Thymus (tissue), 14 donors: ENCODE results near the gene PIGU. TPM values are rescaled to one million over a fixed set of nuclear protein-coding genes. Genes with fewer than 3 reads are reported as not detected.
A peak's percentile ranks its signal among the peaks of the same experiment; 100 is the strongest.
"Not testable (repeated sequence)": the region's sequence is repeated elsewhere in the genome, so short reads cannot be mapped to it uniquely, and the experiment has no call there.

Source experiments
- DNase-seq, 9 donors: peaks; one replicate each; pipeline ENCODE4 v3.0.0-alpha.2; 2013; ENCODE audit warnings: low spot score in 9 of 9, low read depth in 6 of 9, missing footprints in 1 of 9
- H3K27ac ChIP-seq, 2 donors: one replicate each; pipeline ENCODE4 v1.5.1; 2013; ENCODE audit warnings: control low read depth in 1 of 2, low read depth in 1 of 2, low read length in 1 of 2, mild to moderate bottlenecking in 1 of 2, moderate library complexity in 1 of 2
- H3K27me3 ChIP-seq, 2 donors: one replicate each; pipeline ENCODE4 v1.5.1; 2013; ENCODE audit warnings: low read length in 1 of 2; ENCODE audit not compliant: control insufficient read depth in 2 of 2, insufficient read depth in 1 of 2
- H3K36me3 ChIP-seq, 2 donors: one replicate each; pipeline ENCODE4 v1.5.1; 2013; ENCODE audit warnings: low read length in 1 of 2, mild to moderate bottlenecking in 1 of 2, moderate library complexity in 1 of 2; ENCODE audit not compliant: control insufficient read depth in 2 of 2, insufficient read depth in 2 of 2
- H3K4me1 ChIP-seq, 2 donors: one replicate each; pipeline ENCODE4 v1.5.1; 2013; ENCODE audit warnings: low read length in 2 of 2; ENCODE audit not compliant: control insufficient read depth in 2 of 2, insufficient read depth in 2 of 2
- H3K4me3 ChIP-seq, 2 donors: one replicate each; pipeline ENCODE4 v1.5.1; 2013; ENCODE audit warnings: low read length in 2 of 2, control low read depth in 1 of 2, mild to moderate bottlenecking in 1 of 2
- H3K9me3 ChIP-seq, 2 donors: one replicate each; pipeline ENCODE4 v1.5.1; 2013; ENCODE audit warnings: low read length in 1 of 2, mild to moderate bottlenecking in 1 of 2; ENCODE audit not compliant: control insufficient read depth in 2 of 2, insufficient read depth in 1 of 2
- WGBS: extraction: QIAGEN DNeasy Blood & Tissue Kit; methylation state at CpG from one replicate; pipeline ENCODE4 v1.1.7; 2013; 5-methylcytosine and 5-hydroxymethylcytosine counted together
- long read RNA-seq, 10 donors: transcript quantifications; one replicate each; lab custom pipeline, GENCODE V29; 2026
- polyA plus RNA-seq: library from polyadenylated mRNA; stranded (reverse); fragments of 200-250 nt; gene quantifications from one replicate; pipeline ENCODE4 v1.2.3, GENCODE V29; 2013
- total RNA-seq: library from RNA; stranded (reverse); fragments of 120-200 nt; gene quantifications from one replicate; pipeline ENCODE4 v1.2.4, GENCODE V29; 2013
- donor health status: healthy.

Gene PIGU
- total RNA-seq (10.0 TPM), polyA plus RNA-seq (15.5 TPM)
- long read RNA-seq, donor 1, partial matches to known transcripts, result 0 of 1 reads
- long read RNA-seq, donor 1, other reads (novel, unspliced or antisense), result 0 of 1 reads
- long read RNA-seq, donor 2, transcript PIGU-201 (12 exons, 1,632 nt), result major isoform, 6 of 7 reads
- long read RNA-seq, donor 2, partial matches to known transcripts, result 0 of 7 reads
- long read RNA-seq, donor 2, other reads (novel, unspliced or antisense), result 0 of 7 reads
- long read RNA-seq, donor 3, transcript PIGU-201 (12 exons, 1,632 nt), result major isoform, 11 of 11 reads
- long read RNA-seq, donor 3, partial matches to known transcripts, result 0 of 11 reads
- long read RNA-seq, donor 3, other reads (novel, unspliced or antisense), result 0 of 11 reads
- long read RNA-seq, donor 4, partial matches to known transcripts, result 0 of 2 reads
- long read RNA-seq, donor 4, other reads (novel, unspliced or antisense), result 0 of 2 reads
- long read RNA-seq, donor 5, transcript PIGU-201 (12 exons, 1,632 nt), result major isoform, 9 of 20 reads
- long read RNA-seq, donor 5, partial matches to known transcripts, result 11 of 20 reads
- long read RNA-seq, donor 5, other reads (novel, unspliced or antisense), result 0 of 20 reads
- long read RNA-seq, donor 6, partial matches to known transcripts, result 0 of 4 reads
- long read RNA-seq, donor 6, other reads (novel, unspliced or antisense), result 0 of 4 reads
- long read RNA-seq, donor 7, transcript PIGU-201 (12 exons, 1,632 nt), result major isoform, 8 of 8 reads
- long read RNA-seq, donor 7, partial matches to known transcripts, result 0 of 8 reads
- long read RNA-seq, donor 7, other reads (novel, unspliced or antisense), result 0 of 8 reads
- long read RNA-seq, donor 8, partial matches to known transcripts, result 0 of 2 reads
- long read RNA-seq, donor 8, other reads (novel, unspliced or antisense), result 0 of 2 reads
- long read RNA-seq, donor 9, partial matches to known transcripts, result 0 of 4 reads
- long read RNA-seq, donor 9, other reads (novel, unspliced or antisense), result 0 of 4 reads
- long read RNA-seq, donor 10, partial matches to known transcripts, result 0 of 4 reads
- long read RNA-seq, donor 10, other reads (novel, unspliced or antisense), result 0 of 4 reads

GRCh38 chr20:34676642-34677373 is at the start of gene PIGU:
Gene PIGU, minus strand, starts transcription at chr20:34677092. Its CDS starts 7 bp downstream, at chr20:34677085.
- Histone ChIP-seq H3K27ac (peak within 1 kb of the TSS; percentile 80 to 92), H3K27me3 (no peaks in the 10 kb centered on the region), H3K4me3 (peak within 1 kb of the TSS; percentile 71 to 78), H3K4me1 (peaks cover 8 to 11% of the 10 kb centered on the region in 2 donors), H3K9me3 (no peaks in the 10 kb centered on the region), H3K36me3 (no peaks in the 10 kb centered on the region)
- DNase-seq, result peak; percentile 87 to 98 (median 95)
- under 1% methylated on average over 64 of the region's 64 CpGs for WGBS

GRCh38 chr20:34724172-34724571 is 47.3 kb upstream of the PIGU start:
- no peak for DNase-seq
- Histone ChIP-seq H3K36me3 (peaks cover 25 to 39% of the 10 kb centered on the region in 2 donors), H3K9me3 (no peaks in the 10 kb centered on the region), H3K4me3 (no peak overlapping the region), H3K27me3 (no peaks in the 10 kb centered on the region), H3K27ac (no peak overlapping the region), H3K4me1 (no peaks in the 10 kb centered on the region)
- WGBS, result 98% methylated on average over 3 of the region's 3 CpGs

- H3K9me3 ChIP-seq, H3K4me1 ChIP-seq, H3K27ac ChIP-seq, H3K27me3 ChIP-seq, DNase-seq, H3K4me3 ChIP-seq: not testable (repeated sequence)
- H3K36me3 ChIP-seq, result peaks cover 25 to 39% of the 10 kb centered on the region in 2 donors
- WGBS, result 99% methylated on average over 3 of the region's 3 CpGs
These were observed 45.7 kb upstream of the PIGU start for GRCh38 chr20:34722560-34722959.

- Histone ChIP-seq H3K27me3 (no peaks in the 10 kb centered on the region), H3K4me3 (no peak overlapping the region), H3K4me1 (no peaks in the 10 kb centered on the region), H3K9me3 (no peaks in the 10 kb centered on the region), H3K27ac (no peak overlapping the region), H3K36me3 (peaks cover 18 to 28% of the 10 kb centered on the region in 2 donors)
- DNase-seq, result no peak
- WGBS, result 93% methylated on average over 2 of the region's 2 CpGs
These were observed 43.4 kb upstream of the PIGU start for GRCh38 chr20:34720266-34720665.

GRCh38 chr20:34719242-34720017 is 42.5 kb upstream of the PIGU start:
- not testable (repeated sequence) for DNase-seq, H3K27me3 ChIP-seq, H3K27ac ChIP-seq, H3K4me1 ChIP-seq, H3K4me3 ChIP-seq, H3K9me3 ChIP-seq
- 97% methylated on average over 13 of the region's 13 CpGs for WGBS
- peaks cover 22 to 30% of the 10 kb centered on the region in 2 donors for H3K36me3 ChIP-seq

GRCh38 chr20:34717230-34718095 is 40.6 kb upstream of the PIGU start:
- 97% methylated on average over 9 of the region's 9 CpGs for WGBS
- H3K36me3 ChIP-seq, result peaks cover 23 to 26% of the 10 kb centered on the region in 2 donors

GRCh38 chr20:34716921-34717229 is 40.0 kb upstream of the PIGU start:
- Histone ChIP-seq H3K27ac (no peak overlapping the region), H3K27me3 (no peaks in the 10 kb centered on the region), H3K4me3 (no peak overlapping the region), H3K36me3 (peaks cover 23 to 26% of the 10 kb centered on the region in 2 donors), H3K4me1 (no peaks in the 10 kb centered on the region), H3K9me3 (no peaks in the 10 kb centered on the region)
- no peak for DNase-seq
- 98% methylated on average over 2 of the region's 2 CpGs for WGBS

More at GRCh38 chr20:34717230-34718095, 40.6 kb upstream of the PIGU start:
- Histone ChIP-seq H3K9me3 (no peaks in the 10 kb centered on the region), H3K4me3 (no peak overlapping the region), H3K27ac (no peak overlapping the region), H3K4me1 (no peaks in the 10 kb centered on the region), H3K27me3 (no peaks in the 10 kb centered on the region)
- DNase-seq, result no peak
